SU-DHL-6 (cell line): ENCODE results near the gene LRRC1.

Experiments used
- H2AFZ ChIP-seq: fragments of 200-600 bp; sonication (generic); 2 replicates; pipeline ENCODE4 v1.6.1; 2014; ENCODE audit warnings: low read depth, mild to moderate bottlenecking, moderate library complexity, mixed read lengths, antibody characterized with exemption, low read length; ENCODE audit not compliant: severe bottlenecking
- H3F3A ChIP-seq: fragments of 200-600 bp; shearing (Covaris generic); 2 replicates; pipeline ENCODE4 v1.6.0; 2016; ENCODE audit warnings: antibody characterized with exemption, mild to moderate bottlenecking; ENCODE audit not compliant: insufficient read depth
- H3K27ac ChIP-seq: fragments of 200-600 bp; sonication (generic); 2 replicates; pipeline ENCODE4 v1.5.1; 2016; ENCODE audit warnings: low read depth, mild to moderate bottlenecking, low read length, moderate library complexity, mixed read lengths
- H3K27me3 ChIP-seq: fragments of 200-600 bp; sonication (generic), shearing (Covaris generic); 2 replicates; pipeline ENCODE4 v1.6.0; 2014; ENCODE audit warnings: mild to moderate bottlenecking, low read length
- H3K36me3 ChIP-seq: fragments of 200-600 bp; sonication (generic); 2 replicates; pipeline ENCODE4 v1.6.1; 2014; ENCODE audit warnings: mild to moderate bottlenecking, low read length, mixed read lengths
- H3K4me2 ChIP-seq: fragments of 300-600, 200-600 bp; shearing (Covaris generic), sonication (generic); 2 replicates; pipeline ENCODE4 v1.6.0; 2014; ENCODE audit warnings: low read length, low read depth, mild to moderate bottlenecking; ENCODE audit not compliant: poor library complexity, severe bottlenecking
- H3K4me3 ChIP-seq: fragments of 200-600 bp; sonication (generic); 2 replicates; pipeline ENCODE4 v1.5.1; 2014; ENCODE audit warnings: antibody characterized with exemption, low read length, mild to moderate bottlenecking, mixed read lengths; ENCODE audit not compliant: insufficient read depth, poor library complexity, severe bottlenecking
- H3K79me2 ChIP-seq: fragments of 200-600 bp; sonication (generic); 2 replicates; pipeline ENCODE4 v1.6.1; 2014; ENCODE audit warnings: mild to moderate bottlenecking, low read length, moderate library complexity; ENCODE audit not compliant: insufficient read depth
- H3K9ac ChIP-seq: fragments of 200-600 bp; sonication (generic); 2 replicates; pipeline ENCODE4 v1.7.0; 2014; ENCODE audit warnings: mild to moderate bottlenecking, low read length
- H3K9me2 ChIP-seq: fragments of 200-600 bp; sonication (generic); replicated peaks from 2 replicates; pipeline ENCODE4 v1.6.1; 2014; ENCODE audit warnings: low read length; ENCODE audit not compliant: insufficient read depth
- H3K9me3 ChIP-seq: fragments of 200-600 bp; sonication (generic); 2 replicates; pipeline ENCODE4 v1.6.1; 2014; ENCODE audit warnings: low read length, mixed read lengths; ENCODE audit not compliant: insufficient read depth
- H4K20me1 ChIP-seq: fragments of 200-600 bp; sonication (generic); 2 replicates; pipeline ENCODE4 v1.6.1; 2014; ENCODE audit warnings: low read depth, mild to moderate bottlenecking, antibody characterized with exemption, low read length, moderate library complexity, mixed read lengths
- CTCF ChIP-seq: fragments of 200-600 bp; sonication (generic); IDR thresholded peaks from one replicate; pipeline ENCODE4 v1.5.1; 2017; ENCODE audit warnings: antibody characterized with exemption, mild to moderate bottlenecking, low read length, moderate library complexity; ENCODE audit not compliant: insufficient read depth, poor library complexity, severe bottlenecking
- EZH2phosphoT487 ChIP-seq: fragments of 200-600 bp; sonication (generic), shearing (Covaris generic); conservative IDR thresholded peaks from 2 replicates; pipeline ENCODE4 v1.6.1; 2018; ENCODE audit warnings: mild to moderate bottlenecking, antibody characterized with exemption, low read length, moderate library complexity, mixed read lengths

Gene LRRC1

GRCh38 chr6:53930330-53930729, 135.5 kb downstream of the LRRC1 start:
- no peak overlapping the region for H3K4me2 ChIP-seq
- no peaks in the 10 kb centered on the region for H4K20me1 ChIP-seq
- no peak overlapping the region for H2AFZ ChIP-seq
- H3K9me2 ChIP-seq, result no peaks in the 10 kb centered on the region
- no peaks in the 10 kb centered on the region for H3K79me2 ChIP-seq
- no peak overlapping the region for H3K27ac ChIP-seq
- H3K27me3 ChIP-seq, result no peaks in the 10 kb centered on the region
- no peaks in the 10 kb centered on the region for H3F3A ChIP-seq
- no peaks in the 10 kb centered on the region for H3K9me3 ChIP-seq
- no peak overlapping the region for H3K9ac ChIP-seq
- no peaks in the 10 kb centered on the region for H3K36me3 ChIP-seq
- H3K4me3 ChIP-seq, result no peak overlapping the region
- TF ChIP-seq EZH2phosphoT487 (no peak), CTCF (no peak)

- Histone ChIP-seq H3K27me3 (no peaks in the 10 kb centered on the region), H3F3A (no peaks in the 10 kb centered on the region)
Measured at GRCh38 chr6:53931086-53931485, 136.3 kb downstream of the LRRC1 start.

GRCh38 chr6:53932516-53932915, 137.7 kb downstream of the LRRC1 start:
- Histone ChIP-seq H3K4me2 (no peak overlapping the region), H3F3A (no peaks in the 10 kb centered on the region), H3K27me3 (no peaks in the 10 kb centered on the region), H3K9ac (no peak overlapping the region), H3K9me2 (no peaks in the 10 kb centered on the region), H2AFZ (no peak overlapping the region), H3K79me2 (no peaks in the 10 kb centered on the region), H3K4me3 (no peak overlapping the region), H3K9me3 (no peaks in the 10 kb centered on the region), H3K27ac (no peak overlapping the region), H3K36me3 (no peaks in the 10 kb centered on the region), H4K20me1 (no peaks in the 10 kb centered on the region)
- no peak for TF ChIP-seq EZH2phosphoT487
- no peak for TF ChIP-seq CTCF

More at GRCh38 chr6:53931086-53931485, 136.3 kb downstream of the LRRC1 start:
- H3K79me2 ChIP-seq, result no peaks in the 10 kb centered on the region
- no peak overlapping the region for H3K27ac ChIP-seq
- H4K20me1 ChIP-seq, result no peaks in the 10 kb centered on the region
- no peaks in the 10 kb centered on the region for H3K36me3 ChIP-seq
- no peaks in the 10 kb centered on the region for H3K9me3 ChIP-seq
- H2AFZ ChIP-seq, result no peak overlapping the region
- TF ChIP-seq CTCF (no peak), EZH2phosphoT487 (no peak)
- no peak overlapping the region for H3K4me3 ChIP-seq
- no peak overlapping the region for H3K9ac ChIP-seq
- H3K9me2 ChIP-seq, result no peaks in the 10 kb centered on the region
- no peak overlapping the region for H3K4me2 ChIP-seq

GRCh38 chr6:53934023-53934422, 139.2 kb downstream of the LRRC1 start:
- Histone ChIP-seq H3K4me3 (no peak overlapping the region), H4K20me1 (no peaks in the 10 kb centered on the region), H3K9me3 (no peaks in the 10 kb centered on the region), H2AFZ (no peak overlapping the region), H3K27ac (no peak overlapping the region), H3K4me2 (no peak overlapping the region), H3K79me2 (no peaks in the 10 kb centered on the region), H3F3A (no peaks in the 10 kb centered on the region), H3K9ac (no peak overlapping the region), H3K9me2 (no peaks in the 10 kb centered on the region), H3K36me3 (no peaks in the 10 kb centered on the region), H3K27me3 (no peaks in the 10 kb centered on the region)
- TF ChIP-seq EZH2phosphoT487 (no peak), CTCF (no peak)
